Frontal cortex (tissue), 4 donors: ENCODE results near the gene SERHL2. TPM values are rescaled to one million over a fixed set of nuclear protein-coding genes. Genes with fewer than 3 reads are reported as not detected.
A peak's percentile ranks its signal among the peaks of the same experiment; 100 is the strongest.
"Not testable (repeated sequence)": the region's sequence is repeated elsewhere in the genome, so short reads cannot be mapped to it uniquely, and the experiment has no call there.

Source experiments
- DNase-seq, 2 donors: peaks; one replicate each; pipeline ENCODE4 v3.0.0; 2012; ENCODE audit warnings: low spot score in 2 of 2
- FAIRE-seq: peaks from 2 replicates; lab custom pipeline; 2012; peaks lifted over from hg19 to GRCh38; lab: Jason Lieb, UNC
- total RNA-seq: library from RNA; depleted of rRNA; stranded (reverse); fragments of >200 nt; gene quantifications from one replicate; pipeline ENCODE4 v1.2.3, GENCODE V29; 2014
- donor health status: control.
- donor health status: control.
- donor health status: control.

Gene SERHL2, protein sequence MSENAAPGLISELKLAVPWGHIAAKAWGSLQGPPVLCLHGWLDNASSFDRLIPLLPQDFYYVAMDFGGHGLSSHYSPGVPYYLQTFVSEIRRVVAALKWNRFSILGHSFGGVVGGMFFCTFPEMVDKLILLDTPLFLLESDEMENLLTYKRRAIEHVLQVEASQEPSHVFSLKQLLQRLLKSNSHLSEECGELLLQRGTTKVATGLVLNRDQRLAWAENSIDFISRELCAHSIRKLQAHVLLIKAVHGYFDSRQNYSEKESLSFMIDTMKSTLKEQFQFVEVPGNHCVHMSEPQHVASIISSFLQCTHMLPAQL
- total RNA-seq, result 4.9 TPM

DNA sequence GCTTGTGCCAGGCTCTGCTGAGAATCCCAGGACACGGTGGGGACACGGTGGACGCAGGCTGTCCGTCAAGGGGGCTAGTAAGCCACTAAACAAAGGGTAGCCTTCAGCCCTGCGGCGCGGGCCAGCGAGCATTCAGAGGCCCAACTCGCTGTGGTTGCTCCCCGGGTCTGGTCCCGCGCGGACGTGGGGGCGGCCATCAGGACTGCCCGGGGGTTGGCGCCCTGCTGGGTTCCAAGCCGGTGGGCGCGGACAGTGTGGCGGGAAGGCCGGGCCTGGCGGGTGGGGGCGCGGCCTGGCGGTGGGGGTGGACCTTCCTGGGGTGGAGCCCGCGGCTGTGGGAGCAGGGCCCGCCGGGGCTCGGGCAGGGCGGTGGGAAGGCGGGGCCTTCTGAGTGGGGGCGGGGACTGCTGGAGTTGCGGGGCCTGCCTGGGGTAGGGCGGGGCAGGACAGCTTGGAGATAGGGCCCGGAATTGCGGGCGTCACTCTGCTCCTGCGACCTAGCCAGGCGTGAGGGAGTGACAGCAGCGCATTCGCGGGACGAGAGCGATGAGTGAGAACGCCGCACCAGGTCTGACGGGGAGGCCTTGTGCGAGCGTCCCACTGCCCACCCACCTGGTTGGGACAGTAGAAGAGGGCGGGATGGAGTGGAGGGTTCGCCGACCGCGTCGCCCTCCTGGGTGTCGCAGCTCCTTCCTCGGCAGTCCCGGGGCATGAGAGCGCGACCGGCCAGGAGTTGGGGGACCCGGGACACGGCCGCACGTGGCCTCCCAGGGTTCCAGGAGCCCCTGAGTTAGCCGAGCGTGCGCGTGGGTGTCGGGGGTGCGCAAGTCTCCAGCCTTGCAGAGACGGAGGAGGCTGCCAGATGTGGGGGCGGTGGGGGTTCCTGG is at the start of gene SERHL2:
TSS of gene SERHL2 (plus strand) at position 482 of the 887 bp plus-strand sequence. CDS start at position 547, 65 bp downstream.
- DNase-seq (peak; percentile 86 to 93), FAIRE-seq (no peak)

GRCh38 chr22:42508327-42508974 is 45.3 kb upstream of the SERHL2 start:
- FAIRE-seq, DNase-seq: not testable (repeated sequence)

DNA sequence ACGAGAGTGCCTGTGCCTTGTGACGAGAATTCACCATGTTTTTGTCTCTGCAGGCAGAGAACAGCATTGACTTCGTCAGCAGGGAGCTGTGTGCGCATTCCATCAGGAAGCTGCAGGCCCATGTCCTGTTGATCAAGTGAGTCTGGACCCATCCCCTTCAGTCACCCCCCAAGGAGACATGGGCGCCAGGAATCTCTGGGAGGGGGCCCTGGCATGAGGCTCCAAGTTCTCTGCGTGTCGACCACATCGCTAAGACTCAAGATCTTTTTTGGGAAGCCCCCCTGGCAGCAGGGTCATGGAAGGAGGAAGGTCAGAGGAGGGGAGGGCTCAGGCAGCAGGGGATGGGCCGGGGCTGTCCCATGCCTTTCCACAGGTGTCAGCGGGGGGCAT is 44.8 kb upstream of the SERHL2 start:
- FAIRE-seq, DNase-seq: not testable (repeated sequence)

DNA sequence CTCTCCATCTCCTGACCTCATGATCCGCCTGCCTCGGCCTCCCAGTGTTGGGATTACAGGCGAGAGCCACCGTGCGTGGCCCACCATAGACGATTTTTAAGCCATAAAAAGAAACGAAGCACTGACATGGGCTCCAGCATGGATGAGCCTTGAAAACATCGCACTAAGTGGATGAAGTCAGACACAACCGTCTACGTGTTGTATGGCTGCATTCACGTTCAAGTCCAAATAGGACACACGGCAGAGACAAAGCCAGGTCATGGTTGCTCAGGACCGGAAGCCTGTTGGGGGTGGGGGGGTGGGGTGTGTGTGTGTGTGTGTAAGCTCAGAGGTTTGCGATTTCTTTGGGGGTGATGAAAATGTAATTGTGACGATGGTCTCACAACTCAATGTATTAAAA is 44.2 kb upstream of the SERHL2 start:
- FAIRE-seq, result no peak
- no peak for DNase-seq

DNA sequence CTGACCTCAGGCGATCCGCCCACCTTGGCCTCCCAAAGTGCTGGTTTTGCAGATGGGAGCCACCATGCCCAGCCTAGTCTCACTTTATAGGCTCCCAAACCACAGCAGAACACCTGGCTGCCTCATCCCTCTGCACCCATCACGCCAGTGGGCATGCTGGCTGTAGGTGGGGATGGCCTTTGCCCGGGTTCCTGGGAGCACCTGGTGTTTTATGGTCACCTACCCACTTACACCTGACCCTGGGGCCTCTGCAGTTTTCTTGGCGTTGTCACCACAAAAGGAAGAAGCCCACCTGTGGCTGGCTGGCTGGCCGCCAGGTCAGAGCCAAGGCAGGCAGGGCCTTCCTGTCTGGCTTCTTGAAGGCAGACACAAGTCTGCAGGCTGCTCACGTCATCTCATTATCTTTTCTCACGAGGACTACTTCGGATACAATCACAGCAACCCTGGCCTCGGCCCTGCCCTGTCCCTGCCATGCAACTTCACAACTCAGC is 42.3 kb upstream of the SERHL2 start:
- DNase-seq (no peak), FAIRE-seq (no peak)

DNA sequence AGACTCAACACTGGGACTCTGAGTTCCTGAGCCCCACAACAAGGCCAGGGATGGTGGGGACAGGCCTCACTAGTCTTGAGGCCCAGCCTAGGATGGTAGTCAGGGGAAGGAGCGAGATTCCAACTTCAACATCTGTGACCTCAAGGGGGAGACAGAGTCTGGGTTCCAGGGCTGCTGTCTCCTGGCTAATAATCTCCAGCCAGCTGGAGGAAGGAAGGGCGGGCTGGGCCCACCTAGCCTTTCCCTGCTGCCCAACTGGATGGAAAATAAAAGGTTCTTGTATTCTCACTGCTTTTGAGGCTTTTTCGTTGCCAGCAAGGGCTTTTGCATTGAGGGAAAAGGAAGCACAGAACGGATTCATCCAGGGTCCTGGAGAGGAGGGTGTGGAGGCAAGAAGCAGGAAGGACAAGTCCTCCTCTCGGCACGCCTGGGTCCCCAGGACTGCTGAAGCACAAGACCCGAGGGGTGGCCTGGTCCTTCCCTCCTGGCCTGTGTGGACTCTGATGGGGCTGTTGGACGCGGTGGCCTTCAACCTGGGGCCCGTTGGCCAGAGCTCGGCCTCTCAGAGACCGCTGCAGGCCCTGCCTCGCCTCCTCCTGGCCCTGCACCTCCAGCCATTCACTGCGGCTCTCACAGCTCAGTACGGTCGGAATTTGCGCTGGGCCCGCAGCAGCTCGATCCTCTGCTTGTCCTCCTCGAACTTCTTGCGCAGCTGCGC is 41.3 kb upstream of the SERHL2 start:
- DNase-seq, result peak in 1 of 2 donors; percentile 33
- not testable (repeated sequence) for FAIRE-seq

DNA sequence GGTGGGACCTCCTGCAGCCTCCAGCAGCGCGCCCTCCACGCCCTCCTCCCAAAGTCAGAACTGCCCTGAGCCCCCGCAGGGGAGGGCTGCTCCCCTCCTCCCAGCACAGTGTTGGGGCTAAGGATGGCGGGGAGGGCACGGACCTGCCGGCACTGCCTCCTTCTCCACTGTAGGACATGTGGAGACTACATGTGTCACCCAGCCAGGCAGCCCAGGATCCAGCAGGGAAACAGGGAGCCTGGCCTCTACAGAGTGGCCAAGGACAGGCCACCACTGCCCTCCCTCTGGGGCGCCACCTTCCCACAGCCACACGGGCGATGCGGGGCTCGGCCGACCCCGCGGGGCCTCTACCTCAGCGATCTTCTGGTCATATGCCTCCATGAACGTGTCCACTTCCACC is 39.4 kb upstream of the SERHL2 start:
- DNase-seq, FAIRE-seq: not testable (repeated sequence)

DNA sequence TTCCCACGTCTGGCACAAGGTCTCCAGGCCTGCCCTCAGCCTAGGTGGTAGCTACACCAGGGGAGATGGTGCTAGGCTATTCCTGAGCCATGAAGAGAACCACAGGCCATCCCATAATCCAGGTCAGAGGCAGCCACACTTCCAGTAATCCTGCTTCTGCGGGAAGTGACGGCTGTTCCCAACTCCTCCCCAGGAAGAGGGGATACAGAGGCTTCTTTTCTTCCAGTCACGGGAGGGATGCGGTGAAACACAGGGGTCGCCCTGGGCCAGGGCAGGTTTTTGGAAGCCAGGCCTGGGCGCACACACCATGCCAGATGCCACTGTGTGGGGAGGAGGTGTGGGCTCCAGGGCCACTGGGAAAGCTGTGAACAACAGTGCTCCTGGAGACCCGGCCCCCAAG is 38.5 kb upstream of the SERHL2 start:
- not testable (repeated sequence) for DNase-seq, FAIRE-seq

DNA sequence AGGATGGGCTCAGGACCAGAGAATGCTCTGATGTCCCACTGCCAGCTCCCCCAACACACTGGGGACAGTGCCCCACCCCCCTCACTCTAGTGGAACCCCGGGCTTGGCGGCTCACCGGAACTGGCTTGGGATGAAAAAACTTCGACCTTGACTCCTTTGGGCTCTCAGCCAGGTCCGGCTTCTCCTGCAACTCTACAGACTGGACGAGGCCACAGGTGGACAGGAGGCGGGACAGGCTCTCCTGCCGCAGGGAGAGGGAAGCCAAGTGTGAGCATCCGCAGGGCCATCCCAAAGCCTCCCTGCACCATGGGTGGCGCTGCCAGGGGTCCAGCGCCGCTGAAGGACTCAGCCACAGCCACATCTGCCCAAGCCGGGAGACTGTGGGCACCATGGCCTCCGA is 37.9 kb upstream of the SERHL2 start:
- FAIRE-seq (no peak), DNase-seq (no peak)

DNA sequence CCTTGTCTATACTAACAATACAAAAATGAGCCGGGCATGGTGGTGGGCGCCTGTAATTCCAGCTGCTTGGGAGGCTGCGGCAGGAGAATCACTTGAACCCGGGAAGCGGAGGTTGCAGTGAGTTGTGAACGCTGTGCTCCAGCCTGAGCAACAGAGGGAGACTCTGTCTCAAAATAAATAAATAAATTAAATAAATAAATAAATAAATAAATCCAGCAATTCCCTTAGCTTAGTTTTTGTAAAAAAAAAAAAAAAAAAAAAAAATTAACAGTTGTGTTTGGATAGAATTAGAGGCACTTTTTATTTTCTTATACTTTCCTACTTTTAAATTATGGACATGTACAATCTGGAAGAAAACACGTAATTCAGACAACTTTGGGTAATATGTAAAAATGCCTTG is 36.7 kb upstream of the SERHL2 start:
- not testable (repeated sequence) for DNase-seq
- peak; percentile 95 for FAIRE-seq

DNA sequence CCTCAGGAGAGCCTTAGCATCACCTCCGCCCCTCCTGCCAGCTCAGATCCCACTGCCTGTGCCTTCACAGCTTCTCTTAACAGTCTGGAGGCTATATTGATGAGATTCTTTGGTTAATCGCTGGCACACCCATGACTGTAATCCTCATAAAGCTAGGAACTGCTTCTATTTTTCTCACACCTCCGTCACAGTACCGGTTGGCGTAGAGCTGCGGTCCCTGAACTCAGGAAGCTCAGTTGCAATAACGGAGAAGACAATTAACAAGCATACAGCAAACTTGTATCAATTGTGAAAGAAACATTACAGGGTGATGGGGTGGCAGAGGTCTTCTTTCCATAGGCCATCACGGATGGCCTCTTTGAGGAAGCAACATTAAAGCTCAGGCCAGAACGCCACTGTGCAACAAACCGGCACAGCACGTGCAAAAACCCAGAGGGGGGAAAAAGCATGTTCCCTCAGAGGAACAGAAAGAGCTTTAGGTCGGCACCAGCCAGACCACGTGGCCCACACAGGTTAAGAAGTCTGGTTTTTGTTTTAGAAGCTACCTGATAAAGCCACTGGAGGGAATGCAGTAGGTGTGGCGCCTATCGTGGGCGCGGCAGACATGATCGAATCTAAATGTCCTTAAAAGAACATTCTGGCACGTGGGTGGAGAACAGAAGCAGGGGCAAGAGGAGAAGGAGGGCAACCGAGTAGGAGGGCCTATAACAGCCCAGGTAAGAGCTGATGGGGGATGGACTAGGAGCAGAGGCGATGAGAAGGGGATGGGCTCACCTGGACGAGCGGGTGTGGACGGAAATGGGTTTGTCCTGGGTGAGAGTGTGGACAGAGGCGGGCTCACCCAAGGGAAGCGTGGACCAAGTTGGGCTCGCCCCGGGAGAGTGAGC is 34.9 kb upstream of the SERHL2 start:
- not testable (repeated sequence) for FAIRE-seq

GRCh38 chr22:42519525-42520401 is 34.0 kb upstream of the SERHL2 start, which contains the start of gene RRP7A:
Gene RRP7A (minus strand): TSS chr22:42519796. CDS start chr22:42519786, 10 bp downstream.
- DNase-seq (peak; percentile 85), FAIRE-seq (no peak)

More for the DNA sequence above, 34.9 kb upstream of the SERHL2 start:
- not testable (repeated sequence) for DNase-seq

GRCh38 chr22:42521228-42521546 is 32.6 kb upstream of the SERHL2 start:
- DNase-seq (no peak), FAIRE-seq (no peak)

DNA sequence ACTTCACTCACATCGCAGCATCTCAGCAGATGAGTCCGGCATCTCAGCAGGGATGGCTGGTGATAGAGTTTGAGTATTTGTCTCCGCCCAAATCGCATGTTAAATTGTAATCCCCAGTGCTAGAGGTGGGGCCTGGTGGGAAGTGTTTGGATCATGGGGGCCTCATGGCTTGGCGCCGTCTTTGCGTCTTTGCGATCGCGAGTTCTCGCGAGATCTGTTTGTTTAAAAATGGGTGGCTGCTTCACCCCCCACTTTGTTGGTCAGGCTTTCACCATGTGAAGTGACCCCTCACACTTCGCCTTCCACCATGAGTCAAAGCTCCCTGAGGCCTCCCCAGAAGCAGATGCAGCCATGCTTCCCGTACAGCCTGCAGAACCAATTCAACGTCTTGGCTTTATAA is 31.2 kb upstream of the SERHL2 start:
- DNase-seq, result no peak
- no peak for FAIRE-seq

GRCh38 chr22:42528591-42529307 is 25.0 kb upstream of the SERHL2 start:
- FAIRE-seq, result no peak
- no peak for DNase-seq

- not testable (repeated sequence) for DNase-seq, FAIRE-seq
These were observed 24.3 kb upstream of the SERHL2 start for GRCh38 chr22:42529435-42529834.
